Common myeloid progenitor, CD34-positive (primary cell): ENCODE measurements around the gene LBR.

ENCODE experiments used
- CTCF ChIA-PET: fragments of 350-600 bp; sonication (Branson Sonifier 250); formaldehyde crosslinking; loops from one replicate; lab custom pipeline; 2021; ENCODE audit warnings: antibody characterized with exemption; lab: Charles Lee
- POLR2A ChIA-PET: fragments of 350-600 bp; sonication (Branson Sonifier 250); formaldehyde crosslinking; loops from one replicate; lab custom pipeline; 2021; ENCODE audit warnings: antibody characterized with exemption; lab: Charles Lee
- DNase-seq, 3 donors: peaks; one replicate each; pipeline versions ENCODE4 v3.0.0 to v3.0.0-alpha.2; 2013
- H3K27ac ChIP-seq, 2 experiments: 1 replicate in 1 of 2; 2 replicates in 1 of 2; pipeline ENCODE4 v1.7.0; 2013; ENCODE audit warnings: inconsistent platforms in 2 of 2, low read length in 2 of 2, mild to moderate bottlenecking in 2 of 2, low read depth in 1 of 2, moderate library complexity in 1 of 2; ENCODE audit not compliant: severe bottlenecking in 2 of 2, insufficient read depth in 1 of 2, poor library complexity in 1 of 2
- H3K27me3 ChIP-seq, 5 experiments: replicated peaks in 2 of 5; 1 replicate in 3 of 5; 2 replicates in 2 of 5; pipeline versions ENCODE4 v1.6.1 to v1.7.0; 2013; ENCODE audit warnings: low read length in 4 of 5, mild to moderate bottlenecking in 2 of 5, moderate library complexity in 2 of 5, inconsistent platforms in 1 of 5; ENCODE audit not compliant: insufficient read depth in 5 of 5, control insufficient read depth in 4 of 5
- H3K36me3 ChIP-seq, 4 experiments: 1 replicate in 2 of 4; 2 replicates in 2 of 4; pipeline versions ENCODE4 v1.6.1 to v1.7.0; 2013; ENCODE audit warnings: low read length in 3 of 4, control low read depth in 1 of 4, mild to moderate bottlenecking in 1 of 4; ENCODE audit not compliant: control insufficient read depth in 4 of 4, insufficient read depth in 4 of 4
- H3K4me1 ChIP-seq, 4 experiments: 1 replicate in 3 of 4; 2 replicates in 1 of 4; pipeline versions ENCODE4 v1.6.1 to v1.7.1; 2013; ENCODE audit warnings: low read length in 3 of 4, mild to moderate bottlenecking in 3 of 4, control low read depth in 1 of 4, inconsistent platforms in 1 of 4, moderate library complexity in 1 of 4; ENCODE audit not compliant: control insufficient read depth in 4 of 4, insufficient read depth in 4 of 4; ENCODE audit errors: control extremely low read depth in 1 of 4
- H3K4me3 ChIP-seq, 7 experiments: 1 replicate in 4 of 7; 2 replicates in 3 of 7; pipeline versions ENCODE4 v1.5.1 to v1.7.0; 2013; ENCODE audit warnings: mild to moderate bottlenecking in 7 of 7, low read length in 6 of 7, moderate library complexity in 6 of 7, inconsistent platforms in 2 of 7, low read depth in 2 of 7, control low read depth in 1 of 7; ENCODE audit not compliant: insufficient read depth in 4 of 7, control insufficient read depth in 1 of 7; ENCODE audit errors: extremely low read depth in 1 of 7
- H3K9me3 ChIP-seq, 5 experiments: 1 replicate in 4 of 5; 2 replicates in 1 of 5; pipeline versions ENCODE4 v1.6.1 to v1.7.1; 2013; ENCODE audit warnings: low read length in 4 of 5, mild to moderate bottlenecking in 2 of 5, inconsistent platforms in 1 of 5, low read depth in 1 of 5, moderate library complexity in 1 of 5; ENCODE audit not compliant: control insufficient read depth in 4 of 5, insufficient read depth in 2 of 5; ENCODE audit errors: control extremely low read depth in 1 of 5
- WGBS: methylation state at CpG from one replicate; pipeline ENCODE4 v1.1.5; 2013; ENCODE audit not compliant: insufficient coverage; 5-methylcytosine and 5-hydroxymethylcytosine counted together

LBR gene

GRCh38 chr1:225412321-225412720 lies 15.5 kb downstream of the LBR start:
- WGBS, result 96% methylated on average over 4 of the region's 10 CpGs
- Histone ChIP-seq H3K27ac (no peak overlapping the region), H3K9me3 (no peaks in the 10 kb centered on the region), H3K4me1 (no peaks in the 10 kb centered on the region), H3K4me3 (no peak overlapping the region), H3K27me3 (no peaks in the 10 kb centered on the region), H3K36me3 (peaks cover 18 to 89% (median 63%) of the 10 kb centered on the region in 4 experiments)
- ChIA-PET CTCF (no interaction called here), POLR2A (no interaction called here)
- no peak for DNase-seq

DNA sequence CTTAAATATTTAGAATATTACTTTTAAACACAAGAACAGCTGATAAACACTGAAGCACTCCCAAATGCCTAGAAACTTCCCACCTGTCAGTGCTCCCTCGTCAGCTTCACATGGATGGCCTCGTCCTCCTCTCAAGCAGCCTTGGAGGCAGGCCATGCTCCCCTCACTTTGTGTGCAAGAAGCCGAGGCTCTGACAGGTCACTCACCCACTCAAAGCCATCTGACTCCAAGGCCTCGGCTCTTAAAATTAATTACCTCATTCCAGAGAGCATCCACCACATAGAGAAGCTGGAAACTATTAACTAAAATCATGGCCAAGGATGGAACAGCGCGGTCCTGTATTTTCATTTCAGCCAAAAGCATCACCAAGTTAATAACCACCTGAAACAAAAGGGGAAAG lies 17.8 kb downstream of the LBR start:
- POLR2A ChIA-PET, result interaction anchor here (0.6 kb wide), 1 partner anchor 256 kb away, joined by 3 read pairs; no protein-coding TSS in a partner anchor
- no peaks in the 10 kb centered on the region for H3K9me3 ChIP-seq
- no peaks in the 10 kb centered on the region for H3K4me1 ChIP-seq
- WGBS, result 100% methylated on average over 3 of the region's 6 CpGs
- no peak overlapping the region for H3K27ac ChIP-seq
- peaks cover 22 to 89% (median 64%) of the 10 kb centered on the region in 4 experiments for H3K36me3 ChIP-seq
- no peaks in the 10 kb centered on the region for H3K27me3 ChIP-seq
- no peak for DNase-seq
- CTCF ChIA-PET, result interaction anchor here (0.9 to 1.6 kb wide), 3 partner anchors 10 to 34 kb away, joined by 3 to 5 read pairs (median 3); no protein-coding TSS in a partner anchor
- no peak overlapping the region for H3K4me3 ChIP-seq

DNA sequence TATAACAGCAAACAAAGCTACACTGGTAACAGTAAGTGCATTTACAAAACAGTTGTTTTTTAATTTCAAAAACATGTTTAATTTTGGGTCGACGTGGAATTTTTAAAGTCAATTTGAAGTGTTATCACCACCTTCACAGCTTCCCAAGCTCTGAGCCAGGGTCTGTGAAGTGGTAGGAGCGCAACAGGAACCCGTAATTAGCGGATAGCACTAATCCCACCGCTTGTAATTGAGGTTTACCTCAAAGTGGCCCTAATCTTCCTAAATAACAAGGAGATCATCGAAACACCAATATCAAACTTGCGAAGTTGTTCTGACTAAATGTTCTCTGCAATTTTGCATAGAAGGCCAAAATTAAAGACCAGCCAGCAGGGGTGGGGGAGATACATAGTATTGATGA lies 18.8 kb downstream of the LBR start:
- peaks cover 22 to 86% (median 59%) of the 10 kb centered on the region in 4 experiments for H3K36me3 ChIP-seq
- no peaks in the 10 kb centered on the region for H3K4me1 ChIP-seq
- ChIA-PET CTCF (interaction anchor here (0.8 to 1.6 kb wide), 4 partner anchors 9 to 39 kb away, joined by 3 to 5 read pairs (median 4); no protein-coding TSS in a partner anchor), POLR2A (interaction anchor here (0.8 kb wide), 1 partner anchor 10 kb away, joined by 8 read pairs; no protein-coding TSS in a partner anchor)
- no peak overlapping the region for H3K4me3 ChIP-seq
- WGBS, result 100% methylated on average over 3 of the region's 8 CpGs
- no peaks in the 10 kb centered on the region for H3K9me3 ChIP-seq
- no peaks in the 10 kb centered on the region for H3K27me3 ChIP-seq
- DNase-seq, result no peak
- no peak overlapping the region for H3K27ac ChIP-seq

DNA sequence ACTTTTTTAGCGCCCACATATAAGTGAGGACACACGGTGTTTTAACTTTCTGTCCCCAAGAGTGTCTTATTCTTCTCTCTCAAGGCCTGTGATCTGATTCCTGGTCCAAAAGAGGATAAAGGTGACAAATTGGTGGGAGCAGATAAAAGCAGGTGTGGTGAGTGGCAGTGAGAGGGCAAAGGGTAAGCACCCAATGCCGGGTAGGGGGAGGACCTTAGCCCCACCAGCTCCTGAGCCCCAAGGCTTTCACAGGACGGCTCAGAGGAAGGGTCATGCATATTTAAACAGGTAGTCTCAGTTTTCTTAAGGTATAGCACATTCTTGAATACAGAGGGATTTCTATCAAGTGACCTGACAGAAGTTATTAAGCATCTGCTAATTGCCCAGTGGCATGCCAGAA lies 19.6 kb downstream of the LBR start:
- DNase-seq, result no peak
- peaks cover 24 to 87% (median 59%) of the 10 kb centered on the region in 4 experiments for H3K36me3 ChIP-seq
- H3K4me1 ChIP-seq, result no peaks in the 10 kb centered on the region
- no peaks in the 10 kb centered on the region for H3K9me3 ChIP-seq
- CTCF ChIA-PET, result interaction anchor here (0.8 to 1.4 kb wide), 4 partner anchors 9 to 40 kb away, joined by 3 to 4 read pairs (median 3); no protein-coding TSS in a partner anchor
- H3K4me3 ChIP-seq, result no peak overlapping the region
- 100% methylated on average over 4 of the region's 4 CpGs for whole genome bisulfite sequencing
- POLR2A ChIA-PET, result interaction anchor here (0.8 kb wide), 1 partner anchor 11 kb away, joined by 8 read pairs; no protein-coding TSS in a partner anchor
- no peaks in the 10 kb centered on the region for H3K27me3 ChIP-seq
- H3K27ac ChIP-seq, result no peak overlapping the region

GRCh38 chr1:225407755-225408154 lies 20.1 kb downstream of the LBR start:
- H3K36me3 ChIP-seq, result peaks cover 27 to 87% (median 58%) of the 10 kb centered on the region in 4 experiments
- POLR2A ChIA-PET, result no interaction called here
- no peak overlapping the region for H3K27ac ChIP-seq
- no peaks in the 10 kb centered on the region for H3K4me1 ChIP-seq
- H3K9me3 ChIP-seq, result no peaks in the 10 kb centered on the region
- DNase-seq, result no peak
- H3K4me3 ChIP-seq, result no peak overlapping the region
- H3K27me3 ChIP-seq, result no peaks in the 10 kb centered on the region
- CTCF ChIA-PET, result interaction anchor here (0.8 to 1.4 kb wide), 3 partner anchors 9 to 67 kb away, joined by 3 to 4 read pairs (median 3); no protein-coding TSS in a partner anchor
- WGBS, result 100% methylated on average over 1 of the region's 2 CpGs

GRCh38 chr1:225406976-225407725 lies 20.7 kb downstream of the LBR start:
- ChIA-PET POLR2A (no interaction called here), CTCF (interaction anchor here (0.8 to 1.2 kb wide), 2 partner anchors 10 to 67 kb away, joined by 3 read pairs; no protein-coding TSS in a partner anchor)
- Histone ChIP-seq H3K4me1 (no peaks in the 10 kb centered on the region), H3K27me3 (no peaks in the 10 kb centered on the region), H3K36me3 (peaks cover 26 to 82% (median 54%) of the 10 kb centered on the region in 4 experiments), H3K4me3 (no peak overlapping the region), H3K27ac (no peak overlapping the region), H3K9me3 (no peaks in the 10 kb centered on the region)
- DNase-seq, result no peak
- 84% methylated on average over 5 of the region's 8 CpGs for WGBS

- no peaks in the 10 kb centered on the region for H3K9me3 ChIP-seq
- DNase-seq, result no peak
- ChIA-PET CTCF (no interaction called here), POLR2A (no interaction called here)
- no peak overlapping the region for H3K27ac ChIP-seq
- H3K4me3 ChIP-seq, result no peak overlapping the region
- 98% methylated on average over 5 of the region's 5 CpGs for WGBS
- no peaks in the 10 kb centered on the region for H3K4me1 ChIP-seq
- peaks cover 14 to 64% (median 39%) of the 10 kb centered on the region in 4 experiments for H3K36me3 ChIP-seq
- H3K27me3 ChIP-seq, result no peaks in the 10 kb centered on the region
These were observed 26.9 kb downstream of the LBR start for GRCh38 chr1:225400968-225401367.
